Astrocyte of the cerebellum (primary cell): ENCODE measurements around the gene DEPDC5.

Source experiments
- DNase-seq: peaks from one replicate; pipeline ENCODE4 v3.0.0-alpha.2; 2011; ENCODE audit warnings: low read depth
- H3K4me3 ChIP-seq: 2 replicates; pipeline ENCODE4 v1.5.1; 2011; ENCODE audit warnings: mild to moderate bottlenecking, low read depth, low read length, moderate library complexity
- CTCF ChIP-seq: IDR thresholded peaks from 2 replicates; pipeline ENCODE4 v1.5.1; 2012; ENCODE audit warnings: low read length, low read depth, moderate library complexity, mild to moderate bottlenecking; ENCODE audit errors: missing control alignments
- in situ Hi-C: cut with HindIII; loops from 2 replicates; pipeline ENCODE4 v1.10.0; 2017; ENCODE audit warnings: low sequenced_read_pairs

DEPDC5 gene

DNA sequence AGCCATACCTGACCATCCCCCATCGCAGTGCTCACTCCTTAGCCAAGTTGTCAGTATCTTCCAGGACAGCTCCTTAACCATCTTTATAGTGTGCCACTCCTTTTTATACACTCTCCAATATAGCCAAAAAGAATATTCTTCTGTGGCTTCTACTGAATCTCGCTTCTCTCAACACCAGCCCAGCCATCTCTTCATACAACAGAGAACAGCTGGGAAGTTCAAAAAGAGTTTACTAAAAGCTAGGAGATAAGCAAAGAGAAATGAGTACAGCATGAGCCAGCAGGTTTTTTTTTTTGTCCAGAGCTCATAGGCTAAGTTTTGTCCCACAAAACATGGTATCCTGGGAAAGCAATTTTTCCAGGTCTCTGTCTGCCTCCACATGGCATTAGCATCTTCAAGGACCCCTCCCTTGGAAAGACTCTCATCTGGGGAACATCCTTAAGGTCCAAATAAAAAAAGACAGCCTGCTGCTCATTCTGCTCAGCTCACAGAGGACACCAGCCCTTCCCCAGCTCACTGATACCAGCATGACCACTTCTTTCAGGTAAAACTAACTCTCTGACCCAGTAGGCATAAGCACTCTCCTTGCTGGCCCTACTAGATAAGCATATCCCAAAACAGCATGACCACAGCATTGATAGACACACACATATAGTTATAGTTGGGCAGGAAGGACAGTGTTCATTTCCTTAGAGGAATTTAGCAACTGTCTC, 141.7 kb downstream of the DEPDC5 start:
- no peak for DNase-seq
- no peak overlapping the region for H3K4me3 ChIP-seq
- in situ Hi-C loops = no loop called here
- no peak for TF ChIP-seq CTCF

GRCh38 chr22:31896472-31896871, 142.7 kb downstream of the DEPDC5 start:
- no peak overlapping the region for H3K4me3 ChIP-seq
- DNase-seq = no peak
- no peak for TF ChIP-seq CTCF
- in situ Hi-C loops = no loop called here

- in situ Hi-C loops = no loop called here
- no peak overlapping the region for H3K4me3 ChIP-seq
- no peak for DNase-seq
- no peak for TF ChIP-seq CTCF
Observed at GRCh38 chr22:31897842-31898805, 144.3 kb downstream of the DEPDC5 start.

DNA sequence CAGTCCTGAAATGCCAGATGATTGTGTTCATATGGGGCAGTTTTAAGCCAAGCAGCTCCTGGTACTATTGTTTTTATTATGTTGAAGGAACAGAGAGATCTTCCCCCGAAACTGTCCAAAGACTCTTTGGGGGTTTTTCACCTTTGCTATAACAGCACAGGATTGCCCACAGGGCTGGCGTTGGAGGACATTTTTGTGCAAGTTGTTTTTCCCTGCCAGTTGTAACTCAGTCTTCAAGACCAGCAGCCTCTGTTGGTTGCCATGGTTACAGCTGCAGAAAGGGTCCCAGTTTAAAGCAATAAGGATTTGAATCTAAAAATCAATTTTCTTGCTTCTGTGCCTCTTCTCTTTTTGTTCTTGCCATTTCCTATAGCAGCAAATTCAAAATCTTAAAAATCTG, 145.1 kb downstream of the DEPDC5 start:
- in situ Hi-C loops = no loop called here
- no peak for TF ChIP-seq CTCF
- DNase-seq = no peak
- H3K4me3 ChIP-seq = no peak overlapping the region

GRCh38 chr22:31899669-31900068, 145.8 kb downstream of the DEPDC5 start:
- H3K4me3 ChIP-seq = no peak overlapping the region
- in situ Hi-C loops = no loop called here
- no peak for DNase-seq
- no peak for TF ChIP-seq CTCF

- TF ChIP-seq CTCF = no peak
- DNase-seq = no peak
- in situ Hi-C loops = no loop called here
- H3K4me3 ChIP-seq = no peak overlapping the region
Observed at GRCh38 chr22:31901388-31902137, 147.7 kb downstream of the DEPDC5 start.
